Right atrium auricular region (tissue), 2 donors: Measurements from ENCODE around the gene CD7. TPM values are rescaled to one million over a fixed set of nuclear protein-coding genes. Genes with fewer than 3 reads are reported as not detected.

Source experiments
- DNase-seq: peaks from one replicate; pipeline ENCODE4 v3.0.0-alpha.2; 2019; ENCODE audit warnings: low spot score
- H3K27ac ChIP-seq, 2 donors: fragments of 200-600 bp; sonication (generic); 1 replicate in 1 of 2; 2 replicates in 1 of 2; pipeline ENCODE4 v1.5.1; 2016 to 2019
- H3K27me3 ChIP-seq, 2 donors: fragments of 200-600 bp; sonication (generic); one replicate each; pipeline versions ENCODE4 v1.5.1 to v1.6.0; 2017 to 2019
- H3K36me3 ChIP-seq: fragments of 200-600 bp; sonication (generic); one replicate; pipeline ENCODE4 v1.5.1; 2016
- H3K4me1 ChIP-seq, 2 donors: fragments of 200-600 bp; sonication (generic); one replicate each; pipeline versions ENCODE4 v1.5.1 to v1.6.0; 2017 to 2019
- H3K4me3 ChIP-seq, 2 donors: fragments of 200-600 bp; sonication (generic); 1 replicate in 1 of 2; 2 replicates in 1 of 2; pipeline ENCODE4 v1.5.1; 2017 to 2019; ENCODE audit warnings: mild to moderate bottlenecking in 1 of 2, moderate library complexity in 1 of 2
- H3K9me3 ChIP-seq, 2 donors: fragments of 200-600 bp; sonication (generic); one replicate each; pipeline ENCODE4 v1.5.1; 2019
- CTCF ChIP-seq, 2 donors: fragments of 200-600 bp; sonication (generic); IDR thresholded peaks; one replicate each; pipeline ENCODE4 v1.5.1; 2019; ENCODE audit warnings: antibody characterized with exemption in 2 of 2
- total RNA-seq, 2 donors: library from RNA; depleted of rRNA; stranded (reverse); fragments of >200 nt; gene quantifications; one replicate each; pipeline ENCODE4 v1.1.0, GENCODE V29; 2016

Gene CD7
- total RNA-seq, 2 donors from 2014 or later = 1.7 TPM; not detected in 1

DNA sequence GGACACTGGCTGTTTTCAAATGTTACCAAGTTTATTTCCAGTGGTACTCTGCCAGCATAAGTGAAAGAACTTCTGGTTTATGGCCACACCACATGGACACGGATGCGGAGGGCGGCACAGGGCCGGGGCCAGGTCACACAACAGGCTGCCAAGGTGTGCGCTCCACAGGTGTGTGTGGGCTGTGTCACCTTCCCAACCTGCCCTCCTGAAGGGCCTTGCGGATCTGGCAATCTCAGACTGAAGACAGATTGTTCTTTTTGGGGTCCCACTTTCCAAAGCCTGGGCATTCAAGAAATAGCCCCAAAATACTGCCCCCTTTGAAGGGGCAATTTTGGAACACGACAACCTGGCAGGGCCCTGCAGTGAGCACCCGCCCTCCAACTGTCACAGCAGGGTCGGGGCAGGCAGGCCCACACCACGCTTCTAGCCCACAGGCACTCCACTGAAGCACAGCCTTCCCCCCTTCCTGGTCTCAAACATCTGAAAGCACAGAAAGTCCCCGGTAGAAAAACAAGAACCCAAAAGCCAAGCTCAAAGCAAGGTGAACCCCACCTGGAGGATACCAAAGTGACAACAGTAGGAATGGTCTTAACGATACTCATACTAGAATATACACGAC, 47.4 kb downstream of the CD7 start:
- no peaks in the 10 kb centered on the region for H3K9me3 ChIP-seq
- no peak for TF ChIP-seq CTCF (IDR thresholded peaks at IDR 0.05)
- H3K4me3 ChIP-seq = no peak overlapping the region
- no peaks in the 10 kb centered on the region for H3K27me3 ChIP-seq
- H3K27ac ChIP-seq = peak overlapping the region in 1 of 2 donors; percentile 100
- H3K36me3 ChIP-seq = peaks cover 22% of the 10 kb centered on the region
- H3K4me1 ChIP-seq = peaks cover 0 to 81% of the 10 kb centered on the region in 2 donors
- DNase-seq = no peak

- no peak overlapping the region for H3K4me3 ChIP-seq
- H3K36me3 ChIP-seq = peaks cover 28% of the 10 kb centered on the region
- peaks cover 0 to 79% of the 10 kb centered on the region in 2 donors for H3K4me1 ChIP-seq
- no peak for DNase-seq
- peak overlapping the region in 1 of 2 donors; percentile 100 for H3K27ac ChIP-seq
- no peaks in the 10 kb centered on the region for H3K27me3 ChIP-seq
- H3K9me3 ChIP-seq = no peaks in the 10 kb centered on the region
- TF ChIP-seq CTCF (IDR thresholded peaks at IDR 0.05) = no peak
These were observed 48.1 kb downstream of the CD7 start for GRCh38 chr17:82269138-82269881.

DNA sequence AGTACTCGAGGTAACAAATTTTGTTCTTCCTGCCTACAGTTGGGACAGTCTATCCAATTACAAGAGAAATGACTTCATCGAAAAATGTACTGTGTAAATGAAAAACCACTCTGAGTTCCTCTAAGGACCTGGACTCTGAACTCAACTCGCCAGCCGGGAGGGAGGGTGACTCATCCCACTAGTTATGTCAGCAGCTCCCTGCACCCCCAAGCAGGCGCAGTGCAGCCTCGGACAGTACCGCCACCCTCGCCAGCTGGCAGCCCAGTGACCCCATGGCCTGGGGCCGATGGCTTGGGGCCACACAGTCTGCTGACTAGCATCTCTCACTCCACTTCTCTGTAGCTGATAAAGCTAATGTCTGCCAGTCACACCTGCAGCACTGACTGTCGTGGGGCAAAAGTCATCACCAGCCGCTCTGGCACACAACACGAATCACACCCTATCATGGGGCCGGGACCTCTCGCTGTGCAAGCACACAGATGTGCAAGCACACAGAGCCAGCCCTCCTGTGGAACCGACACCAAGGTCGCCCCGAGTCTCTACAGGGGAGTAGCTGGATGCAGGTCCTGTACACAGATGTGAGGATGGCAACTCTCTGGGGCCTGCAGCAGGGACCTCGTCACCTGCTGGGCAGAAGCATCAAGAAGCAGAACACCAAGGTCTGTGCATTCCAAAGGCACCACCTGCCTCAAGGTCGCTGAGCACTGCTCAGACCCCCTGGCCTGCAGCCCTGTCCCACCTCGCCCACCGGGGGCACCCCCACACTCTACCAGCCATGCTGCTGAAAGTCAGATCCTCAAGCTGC, 49.6 kb downstream of the CD7 start:
- DNase-seq = peak; percentile 97
- Histone ChIP-seq H3K36me3 (peaks cover 44% of the 10 kb centered on the region), H3K27ac (peak overlapping the region; percentile 87 to 100), H3K9me3 (no peaks in the 10 kb centered on the region), H3K4me3 (peak overlapping the region in 1 of 2 donors; percentile 17), H3K27me3 (no peaks in the 10 kb centered on the region), H3K4me1 (peaks cover 0 to 72% of the 10 kb centered on the region in 2 donors)
- TF ChIP-seq CTCF (IDR thresholded peaks at IDR 0.05) = no peak

DNA sequence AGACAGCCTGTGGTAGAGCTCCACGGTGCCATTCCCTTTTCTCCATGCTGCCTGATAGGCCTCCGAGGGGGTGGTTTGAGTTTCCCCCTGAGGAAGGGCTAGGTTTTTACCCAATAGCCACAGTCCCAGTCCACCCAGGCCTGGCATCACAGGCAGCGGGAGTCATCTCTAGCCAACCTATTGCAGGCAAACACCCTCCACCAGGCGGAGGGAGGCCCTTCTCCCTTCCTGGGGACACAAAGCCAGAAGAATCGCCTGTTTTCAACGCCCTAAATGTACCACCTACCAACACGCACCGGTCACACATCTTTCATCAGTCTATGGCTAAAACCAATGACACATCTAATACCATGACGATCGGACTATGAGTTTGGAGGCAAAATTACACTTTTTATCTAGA, 51.3 kb downstream of the CD7 start:
- Histone ChIP-seq H3K36me3 (peaks cover 57% of the 10 kb centered on the region), H3K27me3 (no peaks in the 10 kb centered on the region), H3K27ac (peak overlapping the region; percentile 87 to 100), H3K4me3 (no peak overlapping the region), H3K4me1 (peaks cover 0 to 57% of the 10 kb centered on the region in 2 donors), H3K9me3 (no peaks in the 10 kb centered on the region)
- no peak for DNase-seq
- no peak for TF ChIP-seq CTCF (IDR thresholded peaks at IDR 0.05)

Other genes with a start within 250 kb of the CD7 start
- 10 to 100 TPM; 13.8 to 46.4 TPM for gene FASN, start 219.4 kb downstream of the CD7 start, total RNA-seq
- gene CCDC57, start 104.8 kb downstream of the CD7 start, total RNA-seq = 1 to 10 TPM; 5.1 to 7.4 TPM
- 10 to 100 TPM in 1 of 2 donors, 1 to 10 TPM in 1; 5.0 to 19.5 TPM for gene SLC16A3, start 88.6 kb downstream of the CD7 start, total RNA-seq
- gene CSNK1D, start 43.9 kb downstream of the CD7 start, total RNA-seq = 10 to 100 TPM; 31.3 to 32.9 TPM
- gene SECTM1, start 16.2 kb upstream of the CD7 start, total RNA-seq = 1 to 10 TPM; 3.1 to 7.7 TPM
- not detected for gene TEX19, start 41.6 kb upstream of the CD7 start, total RNA-seq
- gene UTS2R, start 54.2 kb upstream of the CD7 start, total RNA-seq = 10 to 100 TPM in 1 of 2 donors, under 1 TPM in 1; 0.44 to 16.9 TPM
- 10 to 100 TPM; 11.3 to 15.6 TPM for gene HEXD, start 100.7 kb upstream of the CD7 start, total RNA-seq
- gene OGFOD3, start 101.0 kb upstream of the CD7 start, total RNA-seq = 10 to 100 TPM; 26.4 to 32.4 TPM
- 10 to 100 TPM; 14.9 to 34.9 TPM for gene CYBC1, start 133.1 kb upstream of the CD7 start, total RNA-seq
- gene NARF, start 141.1 kb upstream of the CD7 start, total RNA-seq = 10 to 100 TPM; 51.4 to 54.8 TPM
- 10 to 100 TPM; 27.8 to 40.3 TPM for gene FOXK2, start 202.1 kb upstream of the CD7 start, total RNA-seq